CD14-positive monocyte (primary cell): ENCODE data around the gene ZNF674. TPM values are rescaled to one million over a fixed set of nuclear protein-coding genes. Genes with fewer than 3 reads are reported as not detected.
A peak's percentile ranks its signal among the peaks of the same experiment; 100 is the strongest.

Experiments
- DNase-seq, 3 donors: peaks; one replicate each; pipeline ENCODE4 v3.0.0-alpha.2; 2011 to 2022
- H2AFZ ChIP-seq: 2 replicates; pipeline ENCODE4 v1.6.0; 2012; ENCODE audit warnings: mild to moderate bottlenecking, low read depth, low read length, inconsistent platforms; ENCODE audit not compliant: insufficient read depth, poor library complexity, severe bottlenecking
- H3K27ac ChIP-seq, 2 donors: 1 replicate in 1 of 2; 2 replicates in 1 of 2; pipeline ENCODE4 v1.5.1; 2012 to 2013; ENCODE audit warnings: low read length in 2 of 2, control low read depth in 1 of 2, inconsistent platforms in 1 of 2, low read depth in 1 of 2, mild to moderate bottlenecking in 1 of 2
- H3K27me3 ChIP-seq, 2 donors: one replicate each; pipeline versions ENCODE4 v1.6.0 to v1.6.1; 2011 to 2013; ENCODE audit warnings: low read length in 2 of 2; ENCODE audit not compliant: control insufficient read depth in 2 of 2, insufficient read depth in 2 of 2
- H3K36me3 ChIP-seq, 2 donors: replicated peaks in 1 of 2; 1 replicate in 1 of 2; 2 replicates in 1 of 2; pipeline versions ENCODE4 v1.5.1 to v1.6.1; 2012 to 2013; ENCODE audit warnings: low read length in 2 of 2, control low read depth in 1 of 2, inconsistent platforms in 1 of 2, mild to moderate bottlenecking in 1 of 2; ENCODE audit not compliant: insufficient read depth in 2 of 2, control insufficient read depth in 1 of 2
- H3K4me1 ChIP-seq, 2 donors: 1 replicate in 1 of 2; 2 replicates in 1 of 2; pipeline versions ENCODE4 v1.5.1 to v1.6.1; 2012 to 2013; ENCODE audit warnings: low read length in 2 of 2, control low read depth in 1 of 2, inconsistent platforms in 1 of 2, mild to moderate bottlenecking in 1 of 2, moderate library complexity in 1 of 2; ENCODE audit not compliant: insufficient read depth in 2 of 2, control insufficient read depth in 1 of 2
- H3K4me2 ChIP-seq: replicated peaks from 2 replicates; pipeline ENCODE3; 2012; ENCODE audit warnings: low read length, moderate library complexity, mild to moderate bottlenecking; ENCODE audit not compliant: poor library complexity, severe bottlenecking; ENCODE audit errors: extremely low read depth
- H3K4me3 ChIP-seq, 3 experiments: fragments of 200-600 bp in 1 of 3; sonication (generic) in 1 of 3; replicated peaks in 1 of 3; 1 replicate in 2 of 3; 2 replicates in 1 of 3; pipeline ENCODE4 v1.5.1; 2011 to 2013; ENCODE audit warnings: low read length in 3 of 3, mild to moderate bottlenecking in 3 of 3, control low read depth in 2 of 3, low read depth in 2 of 3, inconsistent platforms in 1 of 3, moderate library complexity in 1 of 3
- H3K79me2 ChIP-seq: 2 replicates; pipeline ENCODE4 v1.6.0; 2012; ENCODE audit warnings: mild to moderate bottlenecking, control low read depth, inconsistent platforms, low read length, moderate library complexity; ENCODE audit not compliant: insufficient read depth
- H3K9ac ChIP-seq: 2 replicates; pipeline ENCODE4 v1.6.0; 2017; ENCODE audit warnings: low read length, mild to moderate bottlenecking; ENCODE audit not compliant: insufficient read depth, poor library complexity, severe bottlenecking
- H3K9me3 ChIP-seq, 2 donors: replicated peaks in 1 of 2; 1 replicate in 1 of 2; 2 replicates in 1 of 2; pipeline versions ENCODE4 v1.5.1 to v1.6.1; 2012 to 2013; ENCODE audit warnings: low read length in 2 of 2, control low read depth in 1 of 2; ENCODE audit not compliant: control insufficient read depth in 1 of 2, insufficient read depth in 1 of 2
- H4K20me1 ChIP-seq: 2 replicates; pipeline ENCODE4 v1.6.0; 2012; ENCODE audit warnings: mild to moderate bottlenecking, low read length, control low read depth, moderate library complexity; ENCODE audit not compliant: insufficient read depth
- H3K27ac Mint-ChIP-seq, 7 donors: one replicate each; pipeline ENCODE4 v1.8.0; 2020; ENCODE audit warnings: mild to moderate bottlenecking in 7 of 7, mixed read lengths in 7 of 7, moderate library complexity in 6 of 7, inconsistent platforms in 2 of 7
- H3K27me3 Mint-ChIP-seq, 3 donors: one replicate each; pipeline ENCODE4 v1.8.0; 2021 to 2022; ENCODE audit warnings: low read depth in 3 of 3, mild to moderate bottlenecking in 3 of 3, mixed read lengths in 3 of 3, moderate library complexity in 3 of 3, inconsistent platforms in 1 of 3
- H3K36me3 Mint-ChIP-seq, 2 donors: one replicate each; pipeline ENCODE4 v1.8.0; 2020; ENCODE audit warnings: mixed read lengths in 2 of 2, inconsistent platforms in 1 of 2, mild to moderate bottlenecking in 1 of 2
- H3K4me1 Mint-ChIP-seq: one replicate; pipeline ENCODE4 v1.8.0; 2020; ENCODE audit warnings: mild to moderate bottlenecking, mixed read lengths
- H3K4me3 Mint-ChIP-seq, 2 donors: one replicate each; pipeline ENCODE4 v1.8.0; 2020; ENCODE audit warnings: mild to moderate bottlenecking in 2 of 2, mixed read lengths in 2 of 2, moderate library complexity in 1 of 2
- H3K9me3 Mint-ChIP-seq, 7 donors: one replicate each; pipeline ENCODE4 v1.8.0; 2020 to 2022; ENCODE audit warnings: mixed read lengths in 7 of 7, mild to moderate bottlenecking in 6 of 7, moderate library complexity in 6 of 7, inconsistent platforms in 2 of 7
- WGBS: methylation state at CpG from one replicate; pipeline ENCODE4 v1.1.5; 2013; ENCODE audit warnings: missing lambda C conversion rate; ENCODE audit not compliant: insufficient coverage; 5-methylcytosine and 5-hydroxymethylcytosine counted together
- intact Hi-C, 2 donors: fragments of 100-400 bp; cut with micrococcal nuclease; formaldehyde crosslinking; loops; one replicate each; pipeline versions ENCODE4 v1.15.0 to v1.15.1; 2023
- polyA plus RNA-seq, 3 donors: library from polyadenylated mRNA; depleted of rRNA in 1 of 3; unstranded in 2 of 3; stranded (reverse) in 1 of 3; fragments of 300-500 nt in 2 of 3; fragments of >200 nt in 1 of 3; fragmentation: Illumina TruSeq in 2 of 3; gene quantifications; 1 replicate in 2 of 3; 2 replicates in 1 of 3; pipeline ENCODE4 v1.2.3, GENCODE V29; 2012 to 2021
- TF ChIP-seq, protein P1 (sequence below): fragments of 200-600 bp; IDR thresholded peaks from one replicate; pipeline ENCODE4 v1.8.0; 2022; ENCODE audit warnings: antibody characterized with exemption, mild to moderate bottlenecking

The ZNF674 gene
- polyA plus RNA-seq, 3 donors = 0.65 to 1.4 (median 0.93) TPM

GRCh38 chrX:46582966-46583365 is 37.7 kb upstream of the ZNF674 start:
- Histone ChIP-seq H3K27me3 (no peaks in the 10 kb centered on the region), H3K4me3 (no peak overlapping the region), H3K4me2 (no peak overlapping the region), H3K9me3 (no peaks in the 10 kb centered on the region), H3K4me1 (peaks cover 12% of the 10 kb centered on the region in 2 donors), H3K79me2 (no peaks in the 10 kb centered on the region), H3K36me3 (no peaks in the 10 kb centered on the region), H3K27ac (no peak overlapping the region), H2AFZ (no peak overlapping the region), H4K20me1 (peaks cover 5% of the 10 kb centered on the region), H3K9ac (no peak overlapping the region)
- peaks cover 0 to 4% (median 0%) of the 10 kb centered on the region in 7 donors for H3K9me3 Mint-ChIP-seq
- peaks cover 0 to 9% (median 2%) of the 10 kb centered on the region in 3 donors for H3K27me3 Mint-ChIP-seq
- peaks cover 6 to 8% of the 10 kb centered on the region in 2 donors for H3K36me3 Mint-ChIP-seq
- intact Hi-C loops = no loop called here
- H3K4me1 Mint-ChIP-seq = peaks cover 20% of the 10 kb centered on the region
- H3K27ac Mint-ChIP-seq = peak overlapping the region in 1 of 7 donors; percentile 82
- TF ChIP-seq, protein P1, sequence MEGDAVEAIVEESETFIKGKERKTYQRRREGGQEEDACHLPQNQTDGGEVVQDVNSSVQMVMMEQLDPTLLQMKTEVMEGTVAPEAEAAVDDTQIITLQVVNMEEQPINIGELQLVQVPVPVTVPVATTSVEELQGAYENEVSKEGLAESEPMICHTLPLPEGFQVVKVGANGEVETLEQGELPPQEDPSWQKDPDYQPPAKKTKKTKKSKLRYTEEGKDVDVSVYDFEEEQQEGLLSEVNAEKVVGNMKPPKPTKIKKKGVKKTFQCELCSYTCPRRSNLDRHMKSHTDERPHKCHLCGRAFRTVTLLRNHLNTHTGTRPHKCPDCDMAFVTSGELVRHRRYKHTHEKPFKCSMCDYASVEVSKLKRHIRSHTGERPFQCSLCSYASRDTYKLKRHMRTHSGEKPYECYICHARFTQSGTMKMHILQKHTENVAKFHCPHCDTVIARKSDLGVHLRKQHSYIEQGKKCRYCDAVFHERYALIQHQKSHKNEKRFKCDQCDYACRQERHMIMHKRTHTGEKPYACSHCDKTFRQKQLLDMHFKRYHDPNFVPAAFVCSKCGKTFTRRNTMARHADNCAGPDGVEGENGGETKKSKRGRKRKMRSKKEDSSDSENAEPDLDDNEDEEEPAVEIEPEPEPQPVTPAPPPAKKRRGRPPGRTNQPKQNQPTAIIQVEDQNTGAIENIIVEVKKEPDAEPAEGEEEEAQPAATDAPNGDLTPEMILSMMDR = no peak
- peak in 2 of 3 donors; percentile 19 to 57 for DNase-seq
- WGBS = no CpG with 5 or more reads among the region's 1 CpG
- no peak overlapping the region for H3K4me3 Mint-ChIP-seq

GRCh38 chrX:46582325-46582724 is 37.1 kb upstream of the ZNF674 start:
- WGBS = no CpG with 5 or more reads among the region's 3 CpGs
- Histone ChIP-seq H3K9ac (no peak overlapping the region), H3K27me3 (no peaks in the 10 kb centered on the region), H2AFZ (no peak overlapping the region), H3K4me3 (no peak overlapping the region), H3K4me1 (peaks cover 6% of the 10 kb centered on the region in 2 donors), H3K79me2 (no peaks in the 10 kb centered on the region), H4K20me1 (peaks cover 10% of the 10 kb centered on the region), H3K27ac (no peak overlapping the region), H3K9me3 (no peaks in the 10 kb centered on the region), H3K36me3 (no peaks in the 10 kb centered on the region), H3K4me2 (no peak overlapping the region)
- Mint-ChIP-seq H3K9me3 (peaks cover 0 to 4% (median 0%) of the 10 kb centered on the region in 7 donors), H3K4me3 (no peak overlapping the region), H3K36me3 (peaks cover 6 to 8% of the 10 kb centered on the region in 2 donors), H3K27me3 (peaks cover 0 to 9% (median 2%) of the 10 kb centered on the region in 3 donors), H3K4me1 (peaks cover 21% of the 10 kb centered on the region), H3K27ac (no peak overlapping the region)
- TF ChIP-seq, protein P1 = no peak
- intact Hi-C loops = no loop called here
- no peak for DNase-seq
